ENCODE results near the gene HIPK2. TPM values are rescaled to one million over a fixed set of nuclear protein-coding genes. Genes with fewer than 3 reads are reported as not detected.
A peak's percentile ranks its signal among the peaks of the same experiment; 100 is the strongest.

The HIPK2 gene
- total RNA-seq, 6 experiments from 2014 or later: 48.5 to 68.0 (median 59.6) TPM

DNA sequence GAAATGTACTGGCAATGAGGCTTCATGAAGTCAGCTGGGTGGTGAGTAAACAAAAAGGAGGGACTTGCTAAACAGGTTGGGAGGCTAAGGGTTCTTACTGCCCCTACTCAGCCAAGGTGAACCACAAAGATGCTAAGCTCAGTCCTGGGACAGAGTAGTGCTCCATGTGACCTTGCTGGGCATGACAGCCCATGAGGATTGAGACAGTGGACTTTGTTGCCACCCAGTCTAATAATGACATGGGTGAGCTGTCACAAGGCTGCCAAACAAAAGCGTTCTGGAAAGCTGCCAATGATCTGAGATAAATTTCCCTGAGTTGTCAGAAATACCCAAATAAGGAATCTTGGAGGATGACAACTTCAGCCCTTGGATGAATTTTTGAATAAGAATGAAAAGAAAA lies 179.2 kb downstream of the HIPK2 start:
- 23% methylated on average over 1 of the region's 1 CpG for WGBS (ENCODE audit: insufficient coverage, low coverage, low lambda C conversion rate, missing lambda C conversion rate)
- DNase-seq (no peak), ATAC-seq (peak; percentile 59 to 83 (median 66))
- H3K4me3 ChIP-seq: no peak overlapping the region
- H3K27me3 ChIP-seq: no peaks in the 10 kb centered on the region
- H3K27ac ChIP-seq: no peak overlapping the region
- TF ChIP-seq CTCF (IDR thresholded peaks at IDR 0.05): no peak
- no peak for TF ChIP-seq POLR2A (IDR thresholded peaks at IDR 0.05)
- no peaks in the 10 kb centered on the region for H3K4me1 ChIP-seq
- no peaks in the 10 kb centered on the region for H3K9me3 ChIP-seq
- intact Hi-C loops (cut with DNase I): no loop called here
- peaks cover 7 to 94% (median 53%) of the 10 kb centered on the region in 4 donors for H3K36me3 ChIP-seq

DNA sequence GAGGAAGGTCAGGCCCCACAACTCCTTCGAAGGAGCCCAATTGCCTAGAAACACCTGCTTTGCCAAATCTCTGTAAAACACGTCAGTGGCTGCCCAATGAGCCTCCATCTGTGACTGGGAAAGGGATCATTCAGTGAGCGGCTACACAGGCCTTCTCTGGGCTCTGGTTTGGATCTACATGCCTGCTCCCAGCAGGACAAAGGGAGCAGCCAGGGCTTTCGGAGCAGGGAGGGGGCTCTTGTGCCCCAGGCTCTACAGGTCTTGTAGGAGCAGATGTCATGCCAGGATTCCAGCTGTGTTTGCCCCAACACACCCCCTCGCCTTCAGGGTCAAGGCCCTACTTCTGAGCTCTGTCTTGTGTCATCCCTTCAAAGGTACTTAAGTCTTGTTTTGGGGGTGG lies 180.8 kb downstream of the HIPK2 start:
- DNase-seq: no peak
- intact Hi-C loops (cut with DNase I): no loop called here
- Histone ChIP-seq H3K4me3 (no peak overlapping the region), H3K36me3 (peaks cover 7 to 96% (median 52%) of the 10 kb centered on the region in 4 donors), H3K4me1 (no peaks in the 10 kb centered on the region), H3K27ac (no peak overlapping the region), H3K9me3 (no peaks in the 10 kb centered on the region), H3K27me3 (no peaks in the 10 kb centered on the region)
- no peak for TF ChIP-seq POLR2A (IDR thresholded peaks at IDR 0.05)
- TF ChIP-seq CTCF (IDR thresholded peaks at IDR 0.05): no peak
- ATAC-seq: no peak
- WGBS (ENCODE audit: insufficient coverage, low coverage, low lambda C conversion rate, missing lambda C conversion rate): 100% methylated on average over 3 of the region's 5 CpGs

- no peaks in the 10 kb centered on the region for H3K4me1 ChIP-seq
- TF ChIP-seq POLR2A (IDR thresholded peaks at IDR 0.05) (no peak), CTCF (IDR thresholded peaks at IDR 0.05) (no peak)
- ATAC-seq (no peak), DNase-seq (no peak)
- no peaks in the 10 kb centered on the region for H3K27me3 ChIP-seq
- no peak overlapping the region for H3K4me3 ChIP-seq
- no peak overlapping the region for H3K27ac ChIP-seq
- H3K9me3 ChIP-seq: no peaks in the 10 kb centered on the region
- intact Hi-C loops (cut with DNase I): no loop called here
- H3K36me3 ChIP-seq: peaks cover 7 to 96% (median 53%) of the 10 kb centered on the region in 4 donors
- 100% methylated on average over 1 of the region's 17 CpGs for WGBS (ENCODE audit: insufficient coverage, low coverage, low lambda C conversion rate, missing lambda C conversion rate)
Observed at GRCh38 chr7:139596626-139597025, 181.2 kb downstream of the HIPK2 start.

- no peak overlapping the region for H3K27ac ChIP-seq
- no peak for DNase-seq
- intact Hi-C loops (cut with DNase I): no loop called here
- no peaks in the 10 kb centered on the region for H3K27me3 ChIP-seq
- no peaks in the 10 kb centered on the region for H3K4me1 ChIP-seq
- H3K4me3 ChIP-seq: no peak overlapping the region
- H3K9me3 ChIP-seq: no peaks in the 10 kb centered on the region
- WGBS (ENCODE audit: insufficient coverage, low coverage, low lambda C conversion rate, missing lambda C conversion rate): 89% methylated on average over 5 of the region's 5 CpGs
- no peak for TF ChIP-seq CTCF (IDR thresholded peaks at IDR 0.05)
- no peak for TF ChIP-seq POLR2A (IDR thresholded peaks at IDR 0.05)
- peaks cover 7 to 96% (median 52%) of the 10 kb centered on the region in 4 donors for H3K36me3 ChIP-seq
- ATAC-seq: no peak
Observed at GRCh38 chr7:139595806-139596205, 182.0 kb downstream of the HIPK2 start.
